ENCODE measurements around the gene ANKRD63. TPM values are rescaled to one million over a fixed set of nuclear protein-coding genes. Genes with fewer than 3 reads are reported as not detected.

Gene ANKRD63
- total and polyA plus RNA-seq, 9 of the 15 experiments (the other 6 are each of a cell fraction or from before 2014, with no cell fraction given) = 1.3 to 2.0 (median 1.8) TPM; not detected in 6

GRCh38 chr15:40296561-40297230 lies 13.8 kb upstream of the ANKRD63 start:
- Histone ChIP-seq H3K9ac (ENCODE audit: insufficient read depth in 1 of 2, low read depth in 2 of 2, low read length in 2 of 2) (0 out of 4 replicates have a peak overlapping the region, but pooled peaks of 1 of the 2 experiments have one; percentile 50), H2AFZ (ENCODE audit: low read depth, low read length) (no peak overlapping the region), H3K4me3 (no peak overlapping the region), H3K9me3 (replicated peaks; ENCODE audit: control insufficient read depth, insufficient read depth, low read depth, low read length) (no peaks in the 10 kb centered on the region), H3K9me1 (ENCODE audit: control insufficient read depth, insufficient read depth, low read length) (no peaks in the 10 kb centered on the region), H3K27me3 (ENCODE audit: control insufficient read depth in 2 of 2, insufficient read depth in 2 of 2, low read length in 2 of 2) (peaks cover 3 to 40% of the 10 kb centered on the region in 2 experiments; a peak in 4 of 5 replicates), H3K4me2 (ENCODE audit: insufficient read depth, low read length) (no peak overlapping the region), H3K27ac (ENCODE audit: extremely low read depth, low read depth, low read length) (no peak overlapping the region), H3K36me3 (ENCODE audit: control insufficient read depth, insufficient read depth, low read length) (no peaks in the 10 kb centered on the region), H3K4me1 (replicated peaks in 1 of 2; ENCODE audit: control insufficient read depth in 2 of 2, insufficient read depth in 2 of 2, low read length in 2 of 2) (peaks cover 12 to 27% of the 10 kb centered on the region in 2 experiments; a peak in 4 of 5 replicates), H3K79me2 (ENCODE audit: control insufficient read depth, insufficient read depth, low read length) (no peaks in the 10 kb centered on the region), H4K20me1 (replicated peaks; ENCODE audit: control insufficient read depth, insufficient read depth, low read length) (0 out of 2 replicates have a peak, but pooled peaks cover 2% of the 10 kb centered on the region)
- no TSS peak for BruUV-seq (replicated peaks)
- DNase-seq (ENCODE audit: extremely low read depth in 1 of 4, low spot score in 3 of 4) (no peak), FAIRE-seq (no peak), ATAC-seq (no peak)
- ChIA-PET POLR2A (no interaction called here), CTCF (ENCODE audit: low intra/inter-chr PET ratio) (no interaction called here)
- intact Hi-C loops (cut with micrococcal nuclease) = no loop called here
- WGBS (ENCODE audit: insufficient coverage, low coverage, missing lambda C conversion rate) = 26% methylated on average over 5 of the region's 5 CpGs
- in situ Hi-C loops (cut with MboI) = no loop called here
- TF ChIP-seq MAFF (IDR thresholded peaks at IDR 0.05; ENCODE audit: low read length) (no peak), PHF8 (IDR thresholded peaks at IDR 0.05; ENCODE audit: borderline replicate concordance, low read length) (no peak), ZFP36 (IDR thresholded peaks at IDR 0.05; ENCODE audit: low read depth, low read length, partially characterized antibody) (peak; percentile 56), DLX4 (CRISPR knock-in tag; IDR thresholded peaks at IDR 0.05) (no peak), NUFIP1 (IDR thresholded peaks at IDR 0.05; ENCODE audit: partially characterized antibody) (no peak), ZNF239 (CRISPR knock-in tag; IDR thresholded peaks at IDR 0.05) (no peak)

Data from K562 (cell line).